GM19238 (cell line): ENCODE results near the gene C10orf88.

ENCODE experiments used
- DNase-seq: peaks from one replicate; pipeline ENCODE4 v3.0.0; 2011; ENCODE audit warnings: low spot score; ENCODE audit not compliant: insufficient read length

C10orf88 gene, protein sequence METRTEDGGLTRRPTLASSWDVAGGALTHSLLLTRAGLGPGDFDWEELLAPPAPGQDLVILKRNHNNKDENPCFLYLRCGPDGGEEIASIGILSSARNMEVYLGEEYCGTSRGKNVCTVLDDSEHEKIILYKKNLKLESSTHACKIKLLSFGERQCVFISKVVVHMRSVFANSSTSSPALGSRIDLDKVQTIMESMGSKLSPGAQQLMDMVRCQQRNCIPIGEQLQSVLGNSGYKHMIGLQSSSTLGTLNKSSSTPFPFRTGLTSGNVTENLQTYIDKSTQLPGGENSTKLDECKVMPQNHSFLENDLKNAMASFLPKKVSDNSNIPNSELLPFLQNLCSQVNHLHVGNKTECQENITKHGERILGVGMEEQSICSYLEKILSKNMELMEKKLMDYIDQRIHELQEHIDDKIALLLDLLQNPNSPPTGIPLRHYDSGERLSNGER

DNA sequence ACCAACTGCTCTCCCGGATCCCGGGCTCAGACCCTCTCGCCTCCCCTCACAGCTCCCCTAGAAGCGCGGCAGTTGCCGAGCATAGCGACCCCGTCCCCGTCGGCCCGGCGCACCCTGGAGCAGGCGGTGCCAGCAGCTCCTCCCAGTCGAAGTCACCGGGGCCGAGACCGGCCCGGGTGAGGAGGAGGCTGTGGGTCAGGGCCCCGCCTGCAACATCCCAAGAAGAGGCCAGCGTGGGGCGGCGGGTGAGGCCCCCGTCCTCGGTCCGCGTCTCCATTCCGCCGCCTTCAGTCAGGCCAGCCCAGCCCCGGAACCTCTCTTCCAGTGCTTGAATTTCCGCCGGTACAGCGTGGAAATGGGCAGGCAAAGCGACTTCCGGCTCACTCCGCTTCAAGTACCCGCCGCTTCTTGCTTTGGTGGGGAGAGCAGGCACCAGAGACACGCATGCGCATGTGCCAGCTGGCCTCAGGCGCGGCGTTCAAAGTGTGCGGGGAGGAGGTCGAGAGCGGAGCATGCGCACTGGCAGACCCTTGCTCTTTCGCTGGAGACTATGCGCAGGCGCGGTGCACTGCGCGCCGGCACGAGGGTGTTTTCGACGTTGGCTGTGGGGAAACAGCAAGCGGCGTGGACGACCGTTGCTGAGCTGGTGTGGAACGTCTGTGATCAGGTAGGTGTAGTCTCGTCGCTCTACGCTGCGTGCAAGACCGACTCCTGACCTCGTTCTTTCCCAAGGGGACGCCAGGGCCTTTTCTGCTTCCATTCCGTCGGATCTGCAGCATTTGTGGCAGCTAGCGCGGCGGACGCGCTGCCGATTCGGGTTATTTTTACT is at the start of gene C10orf88:
TSS of gene C10orf88 (minus strand) at position 326 of the 829 bp plus-strand sequence. CDS start at position 277, 49 bp downstream.
- DNase-seq = peak; percentile 90

- no peak for DNase-seq
These were observed 47.3 kb upstream of the C10orf88 start for GRCh38 chr10:123001370-123001769.

DNA sequence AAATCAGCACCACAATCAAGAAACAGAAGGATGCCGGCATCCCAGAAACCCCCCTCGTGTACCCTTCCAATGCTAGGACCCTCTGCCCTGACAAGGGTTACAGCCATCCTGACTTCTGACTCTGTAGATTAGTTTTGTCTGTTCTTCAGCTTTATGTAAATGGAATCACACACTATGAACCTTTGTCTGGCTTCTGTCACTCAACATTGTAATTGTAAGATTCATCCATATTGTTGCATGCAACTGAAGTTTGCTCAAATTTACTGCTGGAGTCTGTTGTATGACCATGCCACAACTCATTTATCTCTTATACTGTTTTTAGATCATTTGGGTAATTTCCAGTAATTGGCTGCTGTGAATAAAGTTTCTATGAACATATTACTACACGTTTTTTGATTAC is 46.1 kb upstream of the C10orf88 start:
- DNase-seq = no peak

DNA sequence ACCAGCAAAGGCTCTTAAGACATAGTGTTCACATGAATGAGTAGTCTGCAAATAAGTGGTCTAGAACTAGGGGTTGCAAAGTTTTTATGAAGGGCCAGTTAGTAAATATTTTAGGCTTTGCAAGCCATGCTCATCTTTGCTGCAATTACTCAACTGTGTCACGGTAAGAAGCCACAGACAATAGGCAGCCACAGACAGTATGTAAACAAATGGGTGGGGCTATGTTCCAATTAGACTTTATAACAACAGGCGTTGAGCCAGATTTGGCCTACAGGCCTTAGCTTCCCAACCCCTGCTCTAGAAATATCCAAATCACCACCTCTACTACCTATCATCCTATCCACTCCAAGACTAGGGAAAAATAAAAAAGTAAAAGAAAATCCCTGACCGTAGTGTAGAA is 45.3 kb upstream of the C10orf88 start:
- no peak for DNase-seq

DNA sequence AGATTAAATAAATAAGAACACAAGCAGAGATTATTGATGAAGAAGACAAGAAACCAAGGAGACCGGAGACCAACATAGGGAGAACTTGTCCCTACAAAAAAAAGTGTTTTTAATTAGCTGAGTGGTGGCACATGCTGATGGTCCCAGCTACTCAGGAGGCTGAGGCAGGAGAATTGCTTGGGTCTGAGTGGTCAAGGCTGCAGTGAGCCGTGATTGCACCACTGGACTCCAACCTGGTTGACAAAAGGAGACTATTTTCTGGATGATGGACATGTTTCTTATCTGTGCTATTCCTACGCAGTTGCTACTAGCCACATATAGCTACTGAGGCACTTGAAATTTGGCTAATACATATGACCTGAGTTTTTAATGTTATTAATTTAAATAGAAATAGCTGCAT is 44.9 kb upstream of the C10orf88 start:
- DNase-seq = no peak

GRCh38 chr10:122998360-122998917 is 44.4 kb upstream of the C10orf88 start:
- no peak for DNase-seq

DNA sequence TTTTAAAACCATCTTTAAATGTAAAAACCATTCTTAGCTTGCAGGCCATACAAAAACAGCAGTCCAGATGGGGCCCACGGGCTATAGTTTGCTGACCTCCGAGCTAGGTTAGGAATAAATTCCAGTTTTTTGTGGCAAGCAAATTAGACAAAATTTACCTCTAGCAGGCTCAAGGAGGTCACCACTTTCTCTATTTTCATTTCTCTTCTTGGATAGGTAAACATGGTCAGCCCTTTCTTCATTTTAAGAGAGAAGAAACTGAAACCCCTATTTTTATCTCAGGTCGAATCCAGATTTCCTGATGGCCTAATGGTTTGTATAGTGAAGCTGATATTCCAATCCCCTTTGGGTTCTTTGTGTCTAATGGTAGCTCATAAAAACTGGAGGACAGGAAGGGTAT is 43.8 kb upstream of the C10orf88 start:
- DNase-seq = no peak

GRCh38 chr10:122995936-122996335 is 41.9 kb upstream of the C10orf88 start:
- DNase-seq = no peak

DNA sequence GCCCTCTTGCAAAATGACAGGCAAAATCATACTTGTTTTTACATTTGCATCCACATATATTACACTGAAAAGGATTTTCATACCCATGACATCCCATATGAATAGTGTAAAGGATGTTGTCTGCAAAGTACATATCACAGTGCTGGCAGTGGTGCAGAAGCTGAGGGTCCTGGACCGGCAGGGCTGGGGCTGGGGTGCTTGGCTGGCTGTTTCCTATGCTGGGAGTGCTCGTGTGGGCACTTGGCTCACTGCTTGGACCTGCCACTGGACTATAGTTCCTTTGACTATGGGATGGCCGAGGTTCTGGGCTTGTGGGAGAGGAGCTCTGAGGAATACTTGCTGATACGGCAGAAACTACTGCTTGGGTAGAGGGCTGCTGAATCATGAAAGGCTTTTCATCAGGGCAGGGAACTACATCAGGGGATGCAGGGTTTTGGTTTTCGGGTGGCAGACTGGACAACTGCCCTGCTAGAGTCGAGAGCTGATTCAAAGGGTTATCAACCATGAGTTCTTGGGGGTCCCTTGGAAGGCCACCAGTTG is 39.8 kb upstream of the C10orf88 start:
- DNase-seq = no peak

GRCh38 chr10:122992031-122992585 is 38.1 kb upstream of the C10orf88 start:
- no peak for DNase-seq

DNA sequence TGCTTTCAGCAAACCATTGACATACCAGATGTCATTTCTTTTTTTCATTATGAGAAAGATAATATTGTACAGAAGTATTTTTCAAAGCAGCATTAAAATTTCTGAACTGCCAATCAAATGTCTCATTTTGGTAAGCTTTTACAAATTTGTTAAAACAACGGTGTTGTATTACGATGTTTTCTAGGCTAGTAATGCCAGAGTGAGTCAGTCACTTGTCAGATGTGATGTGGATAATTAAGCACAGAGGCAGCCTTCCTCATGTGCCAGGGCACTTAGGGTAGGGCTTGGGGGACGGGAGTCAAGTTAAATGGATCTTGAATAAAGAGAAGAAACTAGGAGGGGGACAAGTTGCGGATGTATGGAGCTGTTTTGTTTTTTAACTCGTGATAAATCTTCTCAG is 36.3 kb upstream of the C10orf88 start:
- DNase-seq = no peak

DNA sequence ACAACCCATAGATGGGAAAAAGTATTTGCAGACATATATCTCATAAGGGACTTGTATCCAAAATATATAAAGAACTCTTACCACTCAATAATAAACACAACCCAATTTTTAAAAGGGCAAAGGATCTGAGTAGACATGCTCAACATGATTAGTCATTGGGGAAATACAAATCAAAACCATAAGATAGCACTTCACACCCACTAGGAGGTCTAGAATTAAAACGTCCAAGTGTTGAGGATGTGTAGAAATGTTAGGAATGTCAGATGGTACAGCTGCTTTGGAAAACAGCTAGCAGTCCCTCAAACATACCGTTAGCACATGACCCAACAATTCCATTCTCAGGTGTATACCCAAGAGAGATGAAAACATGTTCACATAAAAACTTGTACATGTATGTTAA is 34.5 kb upstream of the C10orf88 start:
- no peak for DNase-seq

DNA sequence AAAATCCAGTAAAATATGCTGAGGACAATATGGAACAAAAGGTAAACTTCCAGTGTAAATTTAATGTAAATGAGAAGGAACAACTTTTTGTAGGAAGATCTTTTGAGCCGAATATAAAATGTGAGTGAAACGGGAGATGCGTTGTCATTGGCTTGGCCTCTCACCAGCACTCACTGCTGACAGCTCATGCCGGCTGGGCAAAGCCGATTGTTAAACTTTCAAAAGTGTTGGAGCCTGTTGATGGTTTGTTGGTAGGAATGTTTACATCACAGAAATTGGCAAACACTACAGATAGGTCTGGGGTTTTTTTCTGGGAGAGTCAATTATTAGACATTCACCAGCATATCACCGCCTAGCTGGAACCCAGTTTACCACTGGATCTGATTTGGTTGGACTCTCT is 32.3 kb upstream of the C10orf88 start:
- DNase-seq = no peak

GRCh38 chr10:122984708-122985107 is 30.7 kb upstream of the C10orf88 start:
- DNase-seq = no peak

GRCh38 chr10:122983898-122984297 is 29.9 kb upstream of the C10orf88 start:
- no peak for DNase-seq

GRCh38 chr10:122981066-122981464 is 27.0 kb upstream of the C10orf88 start:
- no peak for DNase-seq

- DNase-seq = peak; percentile 94
These were observed 26.4 kb upstream of the C10orf88 start, which contains the start of gene PSTK for GRCh38 chr10:122980209-122981065. PSTK (plus strand) TSS chr10:122980401; CDS start chr10:122980480, 79 bp downstream.

GRCh38 chr10:122974543-122975064 is 20.6 kb upstream of the C10orf88 start:
- no peak for DNase-seq

- no peak for DNase-seq
These were observed 20.0 kb upstream of the C10orf88 start for GRCh38 chr10:122974023-122974422.

- no peak for DNase-seq
These were observed 14.7 kb upstream of the C10orf88 start for GRCh38 chr10:122968698-122969097.
